ENCODE measurements around the gene TAS1R3. TPM values are rescaled to one million over a fixed set of nuclear protein-coding genes. Genes with fewer than 3 reads are reported as not detected.
"Not testable (repeated sequence)": the region's sequence is repeated elsewhere in the genome, so short reads cannot be mapped to it uniquely, and the experiment has no call there.

Gene TAS1R3
- total RNA-seq, 1 experiment from 2014 or later: 0.14 TPM

DNA sequence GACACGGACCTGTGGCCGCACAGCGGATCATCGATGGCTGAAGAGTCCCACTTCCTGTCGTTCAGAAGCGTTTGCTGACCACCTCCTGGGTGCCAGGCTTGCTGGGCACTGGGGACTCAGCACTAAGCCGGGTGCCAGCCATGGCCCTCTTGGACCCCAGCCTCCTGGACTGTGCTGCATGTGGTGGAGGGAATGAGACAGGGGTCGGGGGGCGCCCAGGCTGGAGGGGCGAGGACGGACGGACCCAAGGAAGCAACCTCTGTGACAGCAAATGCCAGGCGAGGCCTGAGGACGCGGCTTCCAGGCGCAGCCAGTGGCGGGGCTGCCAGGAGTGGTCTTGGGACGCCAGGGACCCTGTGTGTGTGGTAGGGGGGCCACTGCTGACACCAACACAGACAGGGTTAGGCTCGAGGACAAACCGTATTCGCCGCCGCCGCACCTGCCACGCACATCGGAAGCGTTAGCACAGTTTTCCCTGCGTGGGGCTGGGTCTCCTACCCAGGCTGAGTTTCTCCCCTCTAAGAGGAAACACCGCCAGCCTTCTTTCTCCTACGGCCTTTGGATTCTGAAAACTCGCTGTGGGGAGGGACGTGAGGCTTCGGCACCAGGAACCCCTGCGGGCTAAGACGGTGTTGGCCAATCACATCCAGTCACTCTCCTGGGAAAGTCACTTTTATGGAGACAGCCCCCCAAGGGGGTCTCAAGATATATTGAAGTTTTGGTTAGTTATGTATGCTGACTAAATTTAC lies 30.3 kb downstream of the TAS1R3 start:
- DNase-seq: peak; percentile 64
- Histone ChIP-seq H3K4me3 (ENCODE audit: insufficient read depth, low read depth, low read length) (no peak overlapping the region), H3K27me3 (ENCODE audit: control insufficient read depth, insufficient read depth, low read length) (no peaks in the 10 kb centered on the region), H3K36me3 (replicated peaks; ENCODE audit: control insufficient read depth, insufficient read depth, low read length) (no peaks in the 10 kb centered on the region)

GRCh38 chr1:1361982-1362423 lies 30.9 kb downstream of the TAS1R3 start:
- Histone ChIP-seq H3K36me3 (replicated peaks; ENCODE audit: control insufficient read depth, insufficient read depth, low read length) (no peaks in the 10 kb centered on the region), H3K4me3 (ENCODE audit: insufficient read depth, low read depth, low read length) (no peak overlapping the region), H3K27me3 (ENCODE audit: control insufficient read depth, insufficient read depth, low read length) (no peaks in the 10 kb centered on the region)
- peak; percentile 80 for DNase-seq

DNA sequence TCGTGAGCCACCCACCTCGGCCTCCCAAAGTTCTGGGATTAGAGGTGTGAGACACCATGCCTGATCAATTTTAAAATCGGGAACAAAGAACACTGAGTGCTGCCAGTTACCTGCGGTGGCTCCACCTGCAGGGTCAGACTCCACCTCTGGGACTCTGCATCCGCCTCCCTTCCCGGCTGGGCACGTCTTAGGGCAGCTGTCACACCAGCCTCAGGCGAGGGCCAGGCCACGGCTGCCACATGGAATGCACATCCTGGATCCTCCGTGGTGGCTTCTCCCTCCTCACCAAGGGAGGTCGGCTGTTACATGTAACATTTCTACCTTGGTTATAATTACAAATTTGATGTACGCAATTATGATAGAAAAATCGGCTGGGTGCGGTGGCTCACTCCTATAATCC lies 33.2 kb downstream of the TAS1R3 start:
- H3K27me3 ChIP-seq (ENCODE audit: control insufficient read depth, insufficient read depth, low read length): no peaks in the 10 kb centered on the region
- DNase-seq: no peak
- no peak overlapping the region for H3K4me3 ChIP-seq (ENCODE audit: insufficient read depth, low read depth, low read length)
- H3K36me3 ChIP-seq (replicated peaks; ENCODE audit: control insufficient read depth, insufficient read depth, low read length): no peaks in the 10 kb centered on the region

GRCh38 chr1:1365875-1366698 lies 35.0 kb downstream of the TAS1R3 start:
- H3K36me3 ChIP-seq (replicated peaks; ENCODE audit: control insufficient read depth, insufficient read depth, low read length): no peaks in the 10 kb centered on the region
- no peaks in the 10 kb centered on the region for H3K27me3 ChIP-seq (ENCODE audit: control insufficient read depth, insufficient read depth, low read length)
- DNase-seq: no peak
- no peak overlapping the region for H3K4me3 ChIP-seq (ENCODE audit: insufficient read depth, low read depth, low read length)

DNA sequence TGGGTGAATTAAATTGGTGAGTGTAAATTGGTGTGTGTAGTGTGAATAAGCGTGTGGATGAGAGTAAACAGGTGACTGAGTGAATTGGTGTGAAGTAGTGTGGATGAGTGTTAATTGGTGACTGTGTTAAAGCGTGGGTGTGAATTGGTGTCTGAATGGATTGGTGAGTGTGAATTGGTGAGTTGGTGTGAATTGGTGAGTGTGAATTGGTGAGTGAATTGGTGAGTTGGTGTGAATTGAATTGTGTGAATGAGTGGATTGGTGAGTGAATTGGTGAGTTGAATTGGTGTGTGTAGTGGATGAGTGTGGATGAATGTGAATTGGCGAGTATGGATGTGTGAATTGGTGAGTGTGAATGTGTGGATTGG lies 35.6 kb downstream of the TAS1R3 start:
- Histone ChIP-seq H3K27me3 (ENCODE audit: control insufficient read depth, insufficient read depth, low read length) (no peaks in the 10 kb centered on the region), H3K36me3 (replicated peaks; ENCODE audit: control insufficient read depth, insufficient read depth, low read length) (no peaks in the 10 kb centered on the region), H3K4me3 (ENCODE audit: insufficient read depth, low read depth, low read length) (no peak overlapping the region)
- no peak for DNase-seq

- no peak for DNase-seq
- no peak overlapping the region for H3K4me3 ChIP-seq (ENCODE audit: insufficient read depth, low read depth, low read length)
- H3K36me3 ChIP-seq (replicated peaks; ENCODE audit: control insufficient read depth, insufficient read depth, low read length): no peaks in the 10 kb centered on the region
- H3K27me3 ChIP-seq (ENCODE audit: control insufficient read depth, insufficient read depth, low read length): no peaks in the 10 kb centered on the region
These were observed 36.2 kb downstream of the TAS1R3 start for GRCh38 chr1:1367315-1367714.

DNA sequence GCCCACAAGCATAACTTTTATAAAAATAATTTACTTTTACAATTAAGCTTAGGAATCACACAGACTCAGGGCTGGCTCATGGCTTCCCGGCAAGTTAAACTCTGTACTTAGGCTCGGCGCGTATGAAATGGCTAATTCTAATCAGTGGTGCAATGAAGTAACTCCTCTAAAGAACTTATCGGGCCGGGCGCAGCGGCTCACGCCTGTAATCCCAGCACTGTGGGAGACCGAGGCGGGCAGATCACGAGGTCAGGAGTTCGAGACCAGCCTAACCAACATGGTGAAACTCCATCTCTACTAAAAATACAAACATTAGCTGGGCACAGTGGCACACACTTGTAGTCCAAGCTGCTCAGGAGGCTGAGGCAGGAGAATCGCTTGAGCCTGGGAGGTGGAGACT lies 39.0 kb downstream of the TAS1R3 start:
- not testable (repeated sequence) for H3K27me3 ChIP-seq (ENCODE audit: control insufficient read depth, insufficient read depth, low read length); H3K36me3 ChIP-seq (replicated peaks; ENCODE audit: control insufficient read depth, insufficient read depth, low read length); DNase-seq; H3K4me3 ChIP-seq (ENCODE audit: insufficient read depth, low read depth, low read length)

- no peak for DNase-seq
- Histone ChIP-seq H3K27me3 (ENCODE audit: control insufficient read depth, insufficient read depth, low read length) (no peaks in the 10 kb centered on the region), H3K4me3 (ENCODE audit: insufficient read depth, low read depth, low read length) (no peak overlapping the region), H3K36me3 (replicated peaks; ENCODE audit: control insufficient read depth, insufficient read depth, low read length) (peaks cover 2% of the 10 kb centered on the region)
These were observed 39.8 kb downstream of the TAS1R3 start for GRCh38 chr1:1370771-1371300.

GRCh38 chr1:1371364-1371745 lies 40.3 kb downstream of the TAS1R3 start:
- H3K4me3 ChIP-seq (ENCODE audit: insufficient read depth, low read depth, low read length): no peak overlapping the region
- no peaks in the 10 kb centered on the region for H3K27me3 ChIP-seq (ENCODE audit: control insufficient read depth, insufficient read depth, low read length)
- no peak for DNase-seq
- peaks cover 2% of the 10 kb centered on the region for H3K36me3 ChIP-seq (replicated peaks; ENCODE audit: control insufficient read depth, insufficient read depth, low read length)

DNA sequence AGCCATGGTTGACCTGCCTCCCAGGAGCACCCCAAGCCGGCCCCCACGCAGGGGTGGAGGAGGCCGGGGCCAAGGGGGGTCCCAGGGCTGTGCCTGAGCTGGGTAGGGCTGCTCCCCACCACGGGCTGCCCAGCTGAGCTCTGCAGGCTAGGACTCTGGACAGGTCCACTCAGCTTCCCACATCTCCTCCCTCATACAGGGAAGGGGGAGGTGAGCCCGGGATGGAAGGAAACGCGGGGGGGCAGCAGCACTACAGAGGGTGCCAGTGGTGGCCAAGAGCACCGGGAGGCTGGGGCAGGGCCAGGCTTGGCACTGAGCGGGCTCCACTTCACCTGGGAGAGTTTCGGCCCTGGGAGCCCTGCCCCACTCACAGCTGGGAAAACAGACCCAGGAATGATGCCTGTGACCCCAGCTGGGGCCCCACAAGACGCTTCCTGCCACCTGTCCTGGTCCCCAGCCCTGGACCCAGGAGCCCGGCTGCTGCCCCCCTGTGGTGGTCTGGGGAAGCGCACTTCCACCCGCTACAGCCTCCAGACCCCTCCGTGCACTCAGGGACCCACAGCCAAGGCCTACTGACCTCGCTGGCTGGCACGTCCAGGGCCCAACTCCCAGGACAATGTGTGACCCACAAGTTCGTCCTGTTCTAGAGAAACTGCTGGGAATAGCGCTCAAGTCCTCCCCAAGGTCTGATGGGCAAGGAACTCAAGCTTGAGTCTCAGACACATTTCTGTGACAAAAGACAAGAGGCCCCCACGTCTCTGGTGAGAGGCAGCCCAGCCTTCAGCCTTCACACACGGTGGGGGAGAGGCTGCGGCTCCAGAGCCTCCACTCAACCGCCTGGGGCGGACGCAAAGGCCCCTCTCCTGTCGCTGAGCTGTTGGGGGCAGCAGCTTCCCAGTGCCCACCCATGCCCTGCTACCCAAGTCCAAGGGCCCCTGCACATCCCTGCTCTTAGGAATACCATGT lies 40.9 kb downstream of the TAS1R3 start:
- peaks cover 2% of the 10 kb centered on the region for H3K36me3 ChIP-seq (replicated peaks; ENCODE audit: control insufficient read depth, insufficient read depth, low read length)
- DNase-seq: peak; percentile 99
- no peak overlapping the region for H3K4me3 ChIP-seq (ENCODE audit: insufficient read depth, low read depth, low read length)
- no peaks in the 10 kb centered on the region for H3K27me3 ChIP-seq (ENCODE audit: control insufficient read depth, insufficient read depth, low read length)

GRCh38 chr1:1373051-1373814 lies 42.2 kb downstream of the TAS1R3 start:
- no peak for DNase-seq
- H3K36me3 ChIP-seq (replicated peaks; ENCODE audit: control insufficient read depth, insufficient read depth, low read length): peaks cover 2% of the 10 kb centered on the region
- no peak overlapping the region for H3K4me3 ChIP-seq (ENCODE audit: insufficient read depth, low read depth, low read length)
- no peaks in the 10 kb centered on the region for H3K27me3 ChIP-seq (ENCODE audit: control insufficient read depth, insufficient read depth, low read length)

GRCh38 chr1:1373815-1374588 lies 42.9 kb downstream of the TAS1R3 start:
- DNase-seq: peak; percentile 67
- H3K4me3 ChIP-seq (ENCODE audit: insufficient read depth, low read depth, low read length): peak overlapping the region; percentile 77
- peaks cover 2% of the 10 kb centered on the region for H3K36me3 ChIP-seq (replicated peaks; ENCODE audit: control insufficient read depth, insufficient read depth, low read length)
- no peaks in the 10 kb centered on the region for H3K27me3 ChIP-seq (ENCODE audit: control insufficient read depth, insufficient read depth, low read length)

DNA sequence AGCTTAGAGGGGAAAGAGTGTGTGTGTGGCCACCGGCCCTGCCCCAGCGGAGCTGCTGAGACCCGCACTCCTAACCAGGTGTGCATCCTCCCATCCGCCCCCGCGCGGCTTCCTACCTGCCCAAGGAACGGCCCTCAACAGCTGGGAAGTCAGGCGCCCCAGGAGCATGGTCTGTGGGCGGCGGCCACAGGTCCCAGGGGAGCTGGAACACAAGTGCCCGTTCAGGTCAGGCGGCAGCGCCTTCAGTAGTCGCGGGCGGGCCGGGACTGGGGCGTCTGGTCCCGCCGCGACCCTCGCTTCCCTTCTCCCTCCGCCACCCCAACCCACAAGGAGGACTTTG lies 43.5 kb downstream of the TAS1R3 start:
- Histone ChIP-seq H3K36me3 (replicated peaks; ENCODE audit: control insufficient read depth, insufficient read depth, low read length) (peaks cover 2% of the 10 kb centered on the region), H3K4me3 (ENCODE audit: insufficient read depth, low read depth, low read length) (peak overlapping the region; percentile 77), H3K27me3 (ENCODE audit: control insufficient read depth, insufficient read depth, low read length) (no peaks in the 10 kb centered on the region)
- peak; percentile 75 for DNase-seq

Data from H7 (cell line).